GM19351 (cell line): ENCODE measurements around the gene PIH1D1.
A peak's percentile ranks its signal among the peaks of the same experiment; 100 is the strongest.

ENCODE experiments used
- ATAC-seq: cut with Tn5 transposase; IDR thresholded peaks from one replicate; pipeline ENCODE4 v1.9.1; 2021; ENCODE audit warnings: mild to moderate bottlenecking, moderate library complexity; ENCODE audit not compliant: unreplicated experiment

PIH1D1 gene

DNA sequence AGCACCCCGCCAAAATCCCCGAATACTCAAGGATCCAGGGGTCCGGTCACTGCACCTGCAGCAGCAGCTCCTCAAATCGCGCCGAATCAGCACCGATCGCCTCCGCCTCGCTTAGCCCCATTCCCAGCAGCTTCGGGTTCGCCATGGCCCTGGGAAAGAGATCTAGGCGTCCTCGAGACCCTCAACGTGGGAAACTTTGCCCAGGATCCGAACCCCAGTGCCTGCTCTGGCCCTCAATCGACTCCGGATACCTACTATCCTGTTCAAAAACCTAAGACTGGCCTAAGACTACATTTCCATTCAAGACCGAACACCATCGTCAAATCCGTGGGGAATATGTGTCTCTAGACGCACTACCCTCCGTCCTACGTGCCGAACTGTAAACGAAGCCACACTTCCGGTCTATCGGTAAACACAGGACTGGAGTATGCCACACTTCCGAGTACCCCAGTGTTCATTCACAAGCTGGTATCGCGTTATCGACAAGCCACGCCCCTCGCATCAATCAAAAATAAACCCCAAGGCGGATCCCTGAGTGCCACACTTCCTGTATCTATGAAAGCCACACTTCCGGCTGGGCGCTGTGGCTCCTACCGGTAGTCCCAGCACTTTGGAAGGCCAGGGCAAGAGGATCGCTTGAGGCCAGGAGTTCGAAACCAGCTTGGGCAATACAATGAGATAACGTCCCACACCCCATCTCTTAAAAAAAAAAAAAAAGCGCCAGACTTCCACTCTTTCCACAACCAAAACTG lies at the start of gene PIH1D1:
Gene PIH1D1 (minus strand): TSS at position 385 of the 752 bp plus-strand sequence. CDS start 240 bp downstream, at position 145.
- peak; percentile 53 for ATAC-seq

DNA sequence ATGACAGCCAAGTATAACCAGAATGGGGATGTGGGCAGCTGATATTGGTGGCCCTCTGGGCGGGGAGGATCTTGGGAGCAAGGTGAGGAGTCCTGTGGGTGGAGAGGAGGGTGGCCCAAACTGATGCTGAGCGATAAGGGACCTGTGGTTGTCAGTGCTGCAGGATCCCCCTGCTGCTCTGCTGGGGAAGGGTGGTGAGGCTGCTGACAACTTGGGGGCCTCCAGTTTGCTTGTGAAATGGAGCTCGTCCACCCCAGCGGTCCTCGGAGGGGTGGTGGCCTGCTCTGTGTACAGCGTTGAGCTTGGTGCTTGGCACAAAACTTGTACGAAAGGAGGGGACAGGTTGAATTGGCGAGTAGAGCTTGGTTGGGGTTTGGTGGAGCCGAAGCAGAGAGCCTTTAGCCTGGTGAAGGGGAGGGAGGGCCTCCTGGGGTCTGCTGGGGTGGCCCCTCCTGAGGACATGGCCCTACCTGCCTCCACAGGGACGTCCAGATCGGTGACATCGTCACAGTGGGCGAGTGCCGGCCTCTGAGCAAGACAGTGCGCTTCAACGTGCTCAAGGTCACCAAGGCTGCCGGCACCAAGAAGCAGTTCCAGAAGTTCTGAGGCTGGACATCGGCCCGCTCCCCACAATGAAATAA lies 47.5 kb upstream of the PIH1D1 start:
- ATAC-seq = no peak

- no peak for ATAC-seq
These were observed 46.9 kb upstream of the PIH1D1 start for GRCh38 chr19:49498475-49498874.

GRCh38 chr19:49497789-49498103 lies 46.1 kb upstream of the PIH1D1 start:
- no peak for ATAC-seq

DNA sequence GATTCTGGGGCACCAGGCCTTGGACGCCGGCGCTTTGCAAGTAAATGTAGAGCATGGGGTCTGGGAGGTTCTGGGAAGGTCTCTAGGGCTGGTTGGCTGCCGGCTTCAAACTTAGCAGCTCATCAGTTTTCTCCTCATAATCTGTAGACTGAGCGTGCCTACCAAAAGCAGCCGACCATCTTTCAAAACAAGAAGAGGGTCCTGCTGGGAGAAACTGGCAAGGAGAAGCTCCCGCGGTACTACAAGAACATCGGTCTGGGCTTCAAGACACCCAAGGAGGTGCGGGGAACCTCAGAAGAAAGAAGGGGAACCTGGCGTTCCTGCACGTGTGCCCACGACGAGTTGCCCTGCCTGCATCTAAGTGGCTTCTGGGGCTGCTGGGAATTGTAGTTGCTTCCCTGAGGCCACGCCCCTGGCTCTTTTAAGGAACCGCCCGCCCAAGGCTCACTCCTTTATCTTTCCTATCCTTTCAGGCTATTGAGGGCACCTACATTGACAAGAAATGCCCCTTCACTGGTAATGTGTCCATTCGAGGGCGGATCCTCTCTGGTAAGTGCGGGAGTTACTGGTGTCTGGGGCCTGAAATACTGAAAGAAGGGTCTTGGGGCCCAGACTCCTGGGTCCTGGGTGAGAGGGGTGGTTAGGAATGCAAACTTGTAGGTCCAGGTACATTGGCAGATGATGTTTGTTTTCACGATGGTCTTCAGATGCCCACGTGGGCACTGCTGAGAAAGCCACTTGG lies 45.6 kb upstream of the PIH1D1 start:
- no peak for ATAC-seq

DNA sequence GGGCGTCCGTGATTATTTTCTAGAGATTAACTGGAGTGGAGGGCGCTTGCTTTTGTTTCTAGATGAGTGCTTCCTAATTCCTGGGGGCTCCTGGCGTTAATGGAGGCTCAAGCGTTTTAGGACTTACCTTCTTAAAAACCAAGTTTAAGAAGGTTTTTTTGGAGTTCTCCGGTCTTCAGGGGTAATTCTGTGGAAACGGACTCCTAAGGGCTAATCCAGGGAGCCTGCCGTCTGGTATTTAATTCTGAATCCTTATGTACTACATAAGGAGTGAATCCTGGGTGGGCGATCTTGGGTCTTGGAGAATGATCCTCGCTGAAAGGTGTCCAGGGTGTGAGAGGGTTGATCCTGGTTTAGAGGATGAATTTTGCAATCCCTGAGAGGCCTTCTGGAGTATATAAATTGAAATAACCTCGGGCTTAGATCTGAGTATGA lies 45.0 kb upstream of the PIH1D1 start:
- no peak for ATAC-seq

DNA sequence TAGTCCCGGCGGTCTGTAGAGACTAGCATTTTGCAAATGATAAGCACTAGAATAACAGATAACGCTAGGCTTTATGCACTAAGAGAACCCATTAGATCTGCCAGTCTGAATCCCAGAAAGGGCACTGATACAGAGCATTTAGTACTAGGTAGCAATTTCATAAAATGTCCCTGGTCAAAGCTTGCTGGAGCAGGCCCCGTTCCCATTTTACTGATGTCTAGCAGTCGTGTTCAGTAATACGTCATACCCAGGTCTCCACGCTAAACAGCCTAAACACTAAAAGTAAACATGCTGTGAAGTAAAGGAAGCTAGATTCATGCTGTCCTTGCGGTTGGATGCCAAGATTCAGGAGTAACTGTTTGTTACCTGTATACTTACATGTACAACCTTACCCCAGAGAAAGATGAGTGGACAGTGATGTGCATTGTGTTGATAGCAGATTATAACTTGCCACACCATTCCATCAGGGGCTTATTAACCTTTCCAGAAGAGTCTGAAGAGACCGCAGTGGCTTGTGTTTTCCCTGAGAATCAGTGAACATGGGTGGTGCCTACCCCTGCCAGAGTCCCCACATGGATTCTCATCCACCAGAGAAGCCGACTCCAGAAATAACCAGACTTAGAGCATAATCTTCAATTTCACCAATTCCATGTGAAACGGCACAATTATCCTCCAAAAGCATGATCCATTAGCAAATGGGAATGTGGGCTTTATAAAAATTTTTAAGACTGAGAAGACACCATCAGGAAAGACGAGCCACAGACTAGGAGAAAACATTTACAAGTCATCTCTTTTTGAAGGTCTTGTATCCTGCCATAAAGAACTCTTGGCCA lies 41.2 kb upstream of the PIH1D1 start:
- ATAC-seq = no peak

GRCh38 chr19:49491804-49492572 lies 40.4 kb upstream of the PIH1D1 start:
- no peak for ATAC-seq

DNA sequence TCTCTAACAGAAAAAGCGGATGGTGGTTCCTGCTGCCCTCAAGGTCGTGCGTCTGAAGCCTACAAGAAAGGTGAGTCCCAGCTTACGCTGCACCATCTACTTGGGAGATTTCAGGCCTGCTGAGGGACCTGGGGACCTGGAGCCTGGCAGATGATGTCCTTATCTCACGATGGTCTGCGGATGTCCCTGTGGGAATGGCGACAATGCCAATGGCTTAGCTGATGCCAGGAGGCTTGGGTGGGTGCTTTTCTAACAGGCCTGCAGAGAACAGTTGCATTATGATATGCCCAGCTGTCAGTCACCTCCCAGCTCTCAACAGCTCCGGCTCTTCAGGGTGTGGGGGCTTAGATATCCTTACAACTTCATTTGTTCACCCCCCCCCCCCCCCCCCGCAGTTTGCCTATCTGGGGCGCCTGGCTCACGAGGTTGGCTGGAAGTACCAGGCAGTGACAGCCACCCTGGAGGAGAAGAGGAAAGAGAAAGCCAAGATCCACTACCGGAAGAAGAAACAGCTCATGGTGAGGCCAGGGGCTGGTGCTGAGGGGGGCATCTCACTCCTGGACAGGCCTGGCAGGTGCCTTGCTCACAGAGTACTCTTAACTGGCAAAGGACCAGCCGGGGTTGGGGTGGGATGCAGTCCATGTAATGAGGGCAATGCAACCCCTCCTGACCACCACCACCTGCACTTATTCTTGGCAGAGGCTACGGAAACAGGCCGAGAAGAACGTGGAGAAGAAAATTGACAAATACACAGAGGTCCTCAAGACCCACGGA lies 39.6 kb upstream of the PIH1D1 start:
- ATAC-seq = no peak

- ATAC-seq = no peak
These were observed 38.8 kb upstream of the PIH1D1 start for GRCh38 chr19:49490287-49491029.

GRCh38 chr19:49489601-49490167 lies 38.1 kb upstream of the PIH1D1 start:
- ATAC-seq = no peak

GRCh38 chr19:49488863-49489537 lies 37.4 kb upstream of the PIH1D1 start:
- ATAC-seq = no peak

- ATAC-seq = no peak
These were observed 36.6 kb upstream of the PIH1D1 start for GRCh38 chr19:49488046-49488862.

DNA sequence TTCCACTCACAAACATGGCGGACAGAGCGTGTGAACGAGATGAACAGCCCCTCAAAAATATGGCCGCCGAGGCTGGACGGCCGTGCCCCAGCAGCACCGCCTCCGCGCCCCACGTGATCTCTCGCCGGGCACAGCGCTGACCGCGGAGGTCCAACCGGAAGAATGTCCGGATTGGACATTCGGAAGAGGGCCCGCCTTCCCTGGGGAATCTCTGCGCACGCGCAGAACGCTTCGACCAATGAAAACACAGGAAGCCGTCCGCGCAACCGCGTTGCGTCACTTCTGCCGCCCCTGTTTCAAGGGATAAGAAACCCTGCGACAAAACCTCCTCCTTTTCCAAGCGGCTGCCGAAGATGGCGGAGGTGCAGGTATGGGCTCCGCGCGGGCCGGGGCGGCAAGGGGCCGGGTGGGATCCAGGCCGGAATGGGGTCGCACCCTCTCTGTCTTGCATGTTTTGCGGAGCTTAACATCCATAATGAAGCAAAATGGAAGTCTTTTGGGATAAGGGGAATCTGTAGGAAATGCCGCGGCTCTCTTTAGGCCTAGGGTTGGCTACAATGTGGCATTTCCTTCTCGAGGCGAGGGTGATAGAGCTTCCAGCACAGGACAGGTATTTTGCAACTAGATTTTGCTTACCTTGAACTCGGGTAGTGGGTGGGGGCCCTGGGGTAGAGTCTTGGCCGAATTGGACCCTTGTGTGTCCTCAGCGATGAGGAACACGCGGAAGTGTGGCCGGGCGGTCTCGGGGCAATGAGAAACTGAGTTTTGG lies 35.8 kb upstream of the PIH1D1 start, which contains the start of gene RPL13A:
Gene RPL13A (plus strand): TSS at position 332 of the 769 bp plus-strand sequence. CDS start 22 bp downstream, at position 354.
- ATAC-seq = peak; percentile 90

- no peak for ATAC-seq
These were observed 35.2 kb upstream of the PIH1D1 start for GRCh38 chr19:49486710-49487276.

- no peak for ATAC-seq
These were observed 34.6 kb upstream of the PIH1D1 start for GRCh38 chr19:49486232-49486631.
